Activated effector memory CD4-positive, alpha-beta T cell treated with anti-CD3 and anti-CD28 coated beads, Interleukin-2, amount 50 U/mL, for 16 hours (primary cell): ENCODE measurements around the gene AQP7.
A peak's percentile ranks its signal among the peaks of the same experiment; 100 is the strongest.
"Not testable (repeated sequence)": the region's sequence is repeated elsewhere in the genome, so short reads cannot be mapped to it uniquely, and the experiment has no call there.

Experiments
- DNase-seq: peaks from one replicate; pipeline ENCODE4 v3.0.0-alpha.2; 2020

AQP7 gene

GRCh38 chr9:33402371-33402770, at the start of gene AQP7:
Gene AQP7 (minus strand): TSS chr9:33402568. CDS start chr9:33401262, 1,306 bp downstream.
- not testable (repeated sequence) for DNase-seq

GRCh38 chr9:33450621-33451146, 48.3 kb upstream of the AQP7 start:
- no peak for DNase-seq

- DNase-seq = no peak
Observed at GRCh38 chr9:33449715-33450114, 47.3 kb upstream of the AQP7 start.

- DNase-seq = no peak
Observed at GRCh38 chr9:33447799-33448553, 45.6 kb upstream of the AQP7 start.

GRCh38 chr9:33446946-33447798, 44.8 kb upstream of the AQP7 start, which contains the start of gene AQP3:
Gene AQP3 (minus strand): TSS chr9:33447593. CDS start chr9:33447530, 63 bp downstream.
- peak; percentile 91 for DNase-seq

GRCh38 chr9:33446240-33446945, 44.0 kb upstream of the AQP7 start:
- peak; percentile 81 for DNase-seq

- peak; percentile 71 for DNase-seq
Observed at GRCh38 chr9:33445389-33446239, 43.2 kb upstream of the AQP7 start.

- DNase-seq = no peak
Observed at GRCh38 chr9:33443464-33444154, 41.2 kb upstream of the AQP7 start.

GRCh38 chr9:33443047-33443446, 40.7 kb upstream of the AQP7 start:
- no peak for DNase-seq

- DNase-seq = no peak
Observed at GRCh38 chr9:33442125-33442524, 39.8 kb upstream of the AQP7 start.

- DNase-seq = no peak
Observed at GRCh38 chr9:33440609-33441008, 38.2 kb upstream of the AQP7 start.

GRCh38 chr9:33440204-33440603, 37.8 kb upstream of the AQP7 start:
- no peak for DNase-seq

- no peak for DNase-seq
Observed at GRCh38 chr9:33439731-33440130, 37.4 kb upstream of the AQP7 start.

GRCh38 chr9:33438926-33439680, 36.7 kb upstream of the AQP7 start:
- DNase-seq = no peak

- no peak for DNase-seq
Observed at GRCh38 chr9:33437898-33438297, 35.5 kb upstream of the AQP7 start.

- DNase-seq = no peak
Observed at GRCh38 chr9:33437205-33437604, 34.8 kb upstream of the AQP7 start.

- DNase-seq = no peak
Observed at GRCh38 chr9:33436445-33436844, 34.1 kb upstream of the AQP7 start.

GRCh38 chr9:33435821-33436277, 33.5 kb upstream of the AQP7 start:
- DNase-seq = no peak

- DNase-seq = no peak
Observed at GRCh38 chr9:33434317-33435105, 32.1 kb upstream of the AQP7 start.

GRCh38 chr9:33433871-33434270, 31.5 kb upstream of the AQP7 start:
- DNase-seq = no peak
